Hepatocyte (in vitro differentiated cells): ENCODE data around the gene CAT. TPM values are rescaled to one million over a fixed set of nuclear protein-coding genes. Genes with fewer than 3 reads are reported as not detected.

Experiments
- DNase-seq: peaks from one replicate; pipeline ENCODE4 v3.0.0-alpha.2; 2016; ENCODE audit warnings: low spot score
- H2AFZ ChIP-seq: fragments of 200-600 bp; sonication (generic); 2 replicates; pipeline ENCODE4 v1.6.0; 2016; ENCODE audit warnings: antibody characterized with exemption, mild to moderate bottlenecking
- H3K27ac ChIP-seq: fragments of 200-600 bp; sonication (generic); 2 replicates; pipeline ENCODE4 v1.5.1; 2016; ENCODE audit warnings: mild to moderate bottlenecking
- H3K27me3 ChIP-seq: fragments of 200-600 bp; sonication (generic); 2 replicates; pipeline ENCODE4 v1.6.1; 2016
- H3K36me3 ChIP-seq: fragments of 200-600 bp; sonication (generic); replicated peaks from 2 replicates; pipeline ENCODE4 v1.5.1; 2016; ENCODE audit warnings: low read depth; ENCODE audit not compliant: insufficient read depth
- H3K4me1 ChIP-seq: fragments of 200-600 bp; sonication (generic); 2 replicates; pipeline ENCODE4 v1.5.1; 2016; ENCODE audit warnings: mild to moderate bottlenecking, moderate library complexity; ENCODE audit not compliant: insufficient read depth
- H3K4me2 ChIP-seq: fragments of 200-600 bp; sonication (generic); 2 replicates; pipeline ENCODE4 v1.6.0; 2016
- H3K4me3 ChIP-seq: fragments of 200-600 bp; sonication (generic); 2 replicates; pipeline ENCODE4 v1.5.1; 2016; ENCODE audit warnings: mild to moderate bottlenecking
- H3K79me2 ChIP-seq: fragments of 200-600 bp; sonication (generic); 2 replicates; pipeline ENCODE4 v1.6.0; 2017; ENCODE audit warnings: mild to moderate bottlenecking
- H3K9me2 ChIP-seq: fragments of 200-600 bp; sonication (generic); replicated peaks from 2 replicates; pipeline ENCODE4 v1.6.0; 2017; ENCODE audit warnings: mild to moderate bottlenecking; ENCODE audit not compliant: insufficient read depth
- H3K9me3 ChIP-seq: fragments of 200-600 bp; sonication (generic); 2 replicates; pipeline ENCODE4 v1.5.1; 2016; ENCODE audit warnings: low read depth, mild to moderate bottlenecking
- H4K20me1 ChIP-seq: fragments of 200-600 bp; sonication (generic); 2 replicates; pipeline ENCODE4 v1.6.0; 2016; ENCODE audit warnings: mild to moderate bottlenecking; ENCODE audit not compliant: insufficient read depth, poor library complexity, severe bottlenecking
- EZH2 ChIP-seq: fragments of 200-600 bp; sonication (generic); IDR thresholded peaks from 2 replicates; pipeline ENCODE4 v1.6.1; 2016; ENCODE audit warnings: antibody characterized with exemption, mild to moderate bottlenecking, borderline replicate concordance
- EZH2phosphoT487 ChIP-seq: fragments of 200-600 bp; sonication (generic); IDR thresholded peaks from one replicate; pipeline ENCODE4 v1.6.1; 2018; ENCODE audit warnings: antibody characterized with exemption, mild to moderate bottlenecking, low read depth, moderate library complexity; ENCODE audit not compliant: unreplicated experiment, severe bottlenecking
- WGBS: methylation state at CpG from one replicate; pipeline ENCODE4 v1.1.6; 2016; ENCODE audit warnings: low lambda C conversion rate; ENCODE audit errors: missing lambda C conversion rate; 5-methylcytosine and 5-hydroxymethylcytosine counted together
- polyA plus RNA-seq: library from polyadenylated mRNA; unstranded; fragments of >200 nt; fragmentation: Nextera tagmentation; extraction: Ambion mirVana; gene quantifications from 2 replicates; pipeline ENCODE4 v1.2.1, GENCODE V29; 2016
- total RNA-seq: library from RNA; depleted of rRNA; stranded (reverse); fragments of >200 nt; gene quantifications from 2 replicates; pipeline ENCODE4 v1.2.3, GENCODE V29; 2014
- TF ChIP-seq, protein P1 (sequence below): fragments of 200-600 bp; sonication (generic); IDR thresholded peaks from 2 replicates; pipeline ENCODE4 v1.5.1; 2016; ENCODE audit warnings: antibody characterized with exemption, mild to moderate bottlenecking; ENCODE audit not compliant: poor library complexity

Gene CAT
- total and polyA plus RNA-seq, 2 experiments from 2014 or later = 0.47 TPM; not detected in 1

DNA sequence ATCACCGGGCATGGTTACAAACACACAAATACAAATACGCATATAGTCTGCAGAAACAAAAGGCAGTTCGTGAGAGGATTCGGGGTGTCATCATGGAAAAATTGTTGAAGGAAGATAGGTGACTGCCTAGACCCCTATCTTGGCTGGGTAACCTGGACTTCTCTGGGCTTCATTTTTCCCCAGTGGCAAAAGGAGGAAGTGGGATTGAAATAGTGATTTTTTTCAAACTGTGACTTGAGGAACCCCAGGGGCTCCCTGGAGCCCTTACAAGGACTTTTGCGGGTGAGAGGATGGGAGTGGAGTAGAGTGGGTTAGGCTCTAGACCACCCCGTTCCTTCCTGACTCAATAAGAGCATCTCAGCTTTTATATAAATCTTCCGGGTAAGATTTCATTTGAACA lies 75.9 kb downstream of the CAT start:
- H3K36me3 ChIP-seq = no peaks in the 10 kb centered on the region
- no peaks in the 10 kb centered on the region for H3K9me3 ChIP-seq
- H3K4me2 ChIP-seq = no peak overlapping the region
- no peaks in the 10 kb centered on the region for H3K4me1 ChIP-seq
- H3K9me2 ChIP-seq = no peaks in the 10 kb centered on the region
- no peak overlapping the region for H3K4me3 ChIP-seq
- H2AFZ ChIP-seq = peak overlapping the region; percentile 24
- no peaks in the 10 kb centered on the region for H4K20me1 ChIP-seq
- 95% methylated on average over 7 of the region's 7 CpGs for WGBS
- no peaks in the 10 kb centered on the region for H3K27me3 ChIP-seq
- TF ChIP-seq EZH2phosphoT487 (no peak), EZH2 (no peak)
- TF ChIP-seq, protein P1, sequence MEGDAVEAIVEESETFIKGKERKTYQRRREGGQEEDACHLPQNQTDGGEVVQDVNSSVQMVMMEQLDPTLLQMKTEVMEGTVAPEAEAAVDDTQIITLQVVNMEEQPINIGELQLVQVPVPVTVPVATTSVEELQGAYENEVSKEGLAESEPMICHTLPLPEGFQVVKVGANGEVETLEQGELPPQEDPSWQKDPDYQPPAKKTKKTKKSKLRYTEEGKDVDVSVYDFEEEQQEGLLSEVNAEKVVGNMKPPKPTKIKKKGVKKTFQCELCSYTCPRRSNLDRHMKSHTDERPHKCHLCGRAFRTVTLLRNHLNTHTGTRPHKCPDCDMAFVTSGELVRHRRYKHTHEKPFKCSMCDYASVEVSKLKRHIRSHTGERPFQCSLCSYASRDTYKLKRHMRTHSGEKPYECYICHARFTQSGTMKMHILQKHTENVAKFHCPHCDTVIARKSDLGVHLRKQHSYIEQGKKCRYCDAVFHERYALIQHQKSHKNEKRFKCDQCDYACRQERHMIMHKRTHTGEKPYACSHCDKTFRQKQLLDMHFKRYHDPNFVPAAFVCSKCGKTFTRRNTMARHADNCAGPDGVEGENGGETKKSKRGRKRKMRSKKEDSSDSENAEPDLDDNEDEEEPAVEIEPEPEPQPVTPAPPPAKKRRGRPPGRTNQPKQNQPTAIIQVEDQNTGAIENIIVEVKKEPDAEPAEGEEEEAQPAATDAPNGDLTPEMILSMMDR = no peak
- H3K79me2 ChIP-seq = no peaks in the 10 kb centered on the region
- H3K27ac ChIP-seq = no peak overlapping the region
- DNase-seq = no peak

DNA sequence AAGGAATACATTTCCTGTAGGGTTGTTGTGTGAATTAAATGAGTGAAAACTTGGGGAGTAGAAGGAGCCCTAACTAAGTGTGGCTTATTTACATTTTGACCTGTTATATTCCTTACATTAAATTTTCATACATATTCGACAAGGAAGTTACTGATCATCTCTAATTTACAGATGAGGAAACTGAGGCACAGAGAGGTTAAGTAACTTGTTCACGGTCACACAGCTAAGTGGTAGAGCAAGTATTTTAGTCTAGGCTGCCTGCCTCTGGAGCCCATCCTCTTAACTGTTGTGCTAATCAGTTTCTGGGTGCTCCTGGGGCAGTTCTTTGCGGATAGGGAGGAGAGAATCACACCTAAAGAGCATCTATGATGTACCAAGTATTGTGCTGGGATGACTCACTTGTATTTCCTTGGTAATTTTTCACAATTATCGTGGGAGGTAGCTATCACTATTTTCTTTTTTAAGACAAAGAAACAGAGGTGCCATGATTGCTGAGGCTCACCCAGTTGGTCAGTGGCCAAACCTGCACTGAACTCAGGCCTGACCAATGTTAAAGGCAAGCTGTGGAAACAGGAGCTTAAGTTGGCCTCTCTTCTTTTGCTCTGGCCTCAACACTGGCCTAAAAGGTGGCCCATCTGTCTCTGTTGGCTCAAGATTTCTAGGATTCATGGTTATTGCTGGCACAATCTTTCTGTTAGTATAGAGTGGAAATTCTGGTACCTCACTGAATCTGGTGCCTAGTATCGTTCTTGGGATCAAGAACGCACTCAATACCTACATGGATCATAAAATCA lies 77.7 kb downstream of the CAT start:
- TF ChIP-seq EZH2 (no peak), EZH2phosphoT487 (no peak)
- TF ChIP-seq, protein P1 = no peak
- Histone ChIP-seq H3K4me1 (no peaks in the 10 kb centered on the region), H2AFZ (no peak overlapping the region), H3K4me3 (no peak overlapping the region), H3K27ac (no peak overlapping the region), H3K36me3 (no peaks in the 10 kb centered on the region), H4K20me1 (no peaks in the 10 kb centered on the region), H3K4me2 (no peak overlapping the region), H3K9me3 (no peaks in the 10 kb centered on the region), H3K27me3 (no peaks in the 10 kb centered on the region), H3K9me2 (no peaks in the 10 kb centered on the region), H3K79me2 (no peaks in the 10 kb centered on the region)
- DNase-seq = no peak
- WGBS = 89% methylated on average over 6 of the region's 6 CpGs

DNA sequence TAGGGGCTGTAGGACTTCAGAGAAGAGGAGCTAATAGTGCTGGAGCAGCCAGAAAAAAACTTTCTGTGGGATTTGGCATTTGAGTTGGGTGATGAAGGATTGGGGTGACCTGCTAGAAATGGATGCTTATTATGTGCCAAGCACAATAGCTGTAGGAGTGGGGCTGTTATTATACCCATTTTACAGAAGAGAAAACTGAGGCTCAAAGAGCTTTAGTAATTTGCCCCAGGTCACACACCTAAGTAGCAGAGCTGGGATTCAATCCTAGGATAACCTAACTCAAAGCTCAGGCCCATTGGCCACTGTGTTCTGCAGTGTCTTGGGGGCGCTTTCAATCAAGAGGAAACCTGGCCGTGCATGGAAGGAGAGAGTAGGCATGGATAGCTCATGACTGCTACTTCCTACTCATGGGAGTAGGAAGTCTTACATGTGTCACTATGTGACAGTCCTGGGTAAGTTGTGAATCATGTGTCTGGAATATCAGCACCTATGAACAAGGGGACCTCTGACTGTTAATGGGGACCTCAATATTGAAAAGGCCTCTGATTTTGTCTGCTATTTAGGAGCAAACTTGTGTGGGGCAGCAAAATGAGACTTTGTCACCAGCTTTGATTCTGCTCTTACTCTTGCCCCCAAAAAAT lies 81.0 kb downstream of the CAT start:
- Histone ChIP-seq H3K4me3 (no peak overlapping the region), H3K27me3 (no peaks in the 10 kb centered on the region), H2AFZ (no peak overlapping the region), H3K4me2 (no peak overlapping the region), H3K9me3 (no peaks in the 10 kb centered on the region), H3K9me2 (no peaks in the 10 kb centered on the region), H3K4me1 (no peaks in the 10 kb centered on the region), H3K27ac (no peak overlapping the region), H3K79me2 (no peaks in the 10 kb centered on the region), H4K20me1 (no peaks in the 10 kb centered on the region), H3K36me3 (no peaks in the 10 kb centered on the region)
- TF ChIP-seq EZH2 (no peak), EZH2phosphoT487 (no peak)
- TF ChIP-seq, protein P1 = no peak
- no peak for DNase-seq
- 94% methylated on average over 2 of the region's 2 CpGs for WGBS
